Renal cortex interstitium (tissue), 15 donors: ENCODE results near the gene PUS7. TPM values are rescaled to one million over a fixed set of nuclear protein-coding genes. Genes with fewer than 3 reads are reported as not detected.
"Not testable (repeated sequence)": the region's sequence is repeated elsewhere in the genome, so short reads cannot be mapped to it uniquely, and the experiment has no call there.

ENCODE experiments used
- DNase-seq, 11 donors: peaks; one replicate each; pipeline ENCODE4 v3.0.0-alpha.2; 2013; ENCODE audit warnings: low read depth in 9 of 11, low spot score in 4 of 11; ENCODE audit errors: extremely low read depth in 1 of 11
- long read RNA-seq, 16 experiments: transcript quantifications; one replicate each; lab custom pipeline, GENCODE V29; 2026
- polyA plus RNA-seq, 3 donors: library from polyadenylated mRNA; unstranded; fragments of 120-200 nt; gene quantifications; one replicate each; pipeline ENCODE4 v1.2.1, GENCODE V29; 2013; ENCODE audit not compliant: insufficient read length in 3 of 3

Gene PUS7, protein sequence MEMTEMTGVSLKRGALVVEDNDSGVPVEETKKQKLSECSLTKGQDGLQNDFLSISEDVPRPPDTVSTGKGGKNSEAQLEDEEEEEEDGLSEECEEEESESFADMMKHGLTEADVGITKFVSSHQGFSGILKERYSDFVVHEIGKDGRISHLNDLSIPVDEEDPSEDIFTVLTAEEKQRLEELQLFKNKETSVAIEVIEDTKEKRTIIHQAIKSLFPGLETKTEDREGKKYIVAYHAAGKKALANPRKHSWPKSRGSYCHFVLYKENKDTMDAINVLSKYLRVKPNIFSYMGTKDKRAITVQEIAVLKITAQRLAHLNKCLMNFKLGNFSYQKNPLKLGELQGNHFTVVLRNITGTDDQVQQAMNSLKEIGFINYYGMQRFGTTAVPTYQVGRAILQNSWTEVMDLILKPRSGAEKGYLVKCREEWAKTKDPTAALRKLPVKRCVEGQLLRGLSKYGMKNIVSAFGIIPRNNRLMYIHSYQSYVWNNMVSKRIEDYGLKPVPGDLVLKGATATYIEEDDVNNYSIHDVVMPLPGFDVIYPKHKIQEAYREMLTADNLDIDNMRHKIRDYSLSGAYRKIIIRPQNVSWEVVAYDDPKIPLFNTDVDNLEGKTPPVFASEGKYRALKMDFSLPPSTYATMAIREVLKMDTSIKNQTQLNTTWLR
- 10 to 100 TPM; 18.3 to 24.9 (median 19.2) TPM for polyA plus RNA-seq
- long read RNA-seq, donor 1, partial matches to known transcripts = 0 of 1 reads
- long read RNA-seq, donor 1, other reads (novel, unspliced or antisense) = 0 of 1 reads
- long read RNA-seq, donor 2, partial matches to known transcripts = 0 of 2 reads
- long read RNA-seq, donor 2, other reads (novel, unspliced or antisense) = 0 of 2 reads
- long read RNA-seq, donor 3, partial matches to known transcripts = 0 of 2 reads
- long read RNA-seq, donor 3, other reads (novel, unspliced or antisense) = 0 of 2 reads
- long read RNA-seq, donor 4, partial matches to known transcripts = 18 of 19 reads
- long read RNA-seq, donor 4, other reads (novel, unspliced or antisense) = 0 of 19 reads
- long read RNA-seq, donor 5 = 0 reads
- long read RNA-seq, donor 6, partial matches to known transcripts = 0 of 2 reads
- long read RNA-seq, donor 6, other reads (novel, unspliced or antisense) = 0 of 2 reads
- long read RNA-seq, donor 7, partial matches to known transcripts = 5 of 6 reads
- long read RNA-seq, donor 7, other reads (novel, unspliced or antisense) = 0 of 6 reads
- long read RNA-seq, donor 8 = 0 reads
- long read RNA-seq, donor 9, partial matches to known transcripts = 0 of 4 reads
- long read RNA-seq, donor 9, other reads (novel, unspliced or antisense) = 0 of 4 reads
- long read RNA-seq, donor 10, partial matches to known transcripts = 0 of 2 reads
- long read RNA-seq, donor 10, other reads (novel, unspliced or antisense) = 0 of 2 reads
- long read RNA-seq, donor 11, partial matches to known transcripts = 0 of 2 reads
- long read RNA-seq, donor 11, other reads (novel, unspliced or antisense) = 0 of 2 reads
- long read RNA-seq, donor 12 = 0 reads
- long read RNA-seq, donor 13 = 0 reads
- long read RNA-seq, donor 14, partial matches to known transcripts = 0 of 2 reads
- long read RNA-seq, donor 14, other reads (novel, unspliced or antisense) = 0 of 2 reads
- long read RNA-seq, donor 15, partial matches to known transcripts = 0 of 1 reads
- long read RNA-seq, donor 15, other reads (novel, unspliced or antisense) = 0 of 1 reads
- long read RNA-seq, donor 16, partial matches to known transcripts = 5 of 9 reads
- long read RNA-seq, donor 16, other reads (novel, unspliced or antisense) = 0 of 9 reads

GRCh38 chr7:105521717-105522463 lies at the start of gene PUS7:
Gene PUS7, minus strand, starts transcription at chr7:105522271. Its CDS starts 13,759 bp downstream, at chr7:105508512.
- peak in 10 of 11 donors; percentile 75 to 90 (median 86) for DNase-seq

DNA sequence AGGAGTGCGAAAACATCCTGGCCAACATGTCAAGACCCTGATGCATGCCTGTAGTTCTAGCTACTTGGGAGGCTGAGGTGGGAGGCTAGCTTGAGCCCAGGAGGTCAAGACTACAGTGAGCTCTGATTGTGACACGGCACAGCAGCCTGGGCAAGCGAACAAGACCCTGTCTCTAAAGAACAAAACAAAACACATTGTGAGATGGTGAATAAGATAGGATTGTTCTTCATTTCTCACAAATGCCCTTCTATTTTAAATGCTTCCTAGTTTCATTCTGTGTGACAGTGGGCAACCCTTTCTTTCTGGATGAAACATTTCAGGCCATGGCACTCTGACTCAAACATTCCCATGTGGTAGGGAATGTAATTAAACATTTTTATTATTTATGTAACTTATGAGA lies 45.8 kb upstream of the PUS7 start:
- DNase-seq = no peak

DNA sequence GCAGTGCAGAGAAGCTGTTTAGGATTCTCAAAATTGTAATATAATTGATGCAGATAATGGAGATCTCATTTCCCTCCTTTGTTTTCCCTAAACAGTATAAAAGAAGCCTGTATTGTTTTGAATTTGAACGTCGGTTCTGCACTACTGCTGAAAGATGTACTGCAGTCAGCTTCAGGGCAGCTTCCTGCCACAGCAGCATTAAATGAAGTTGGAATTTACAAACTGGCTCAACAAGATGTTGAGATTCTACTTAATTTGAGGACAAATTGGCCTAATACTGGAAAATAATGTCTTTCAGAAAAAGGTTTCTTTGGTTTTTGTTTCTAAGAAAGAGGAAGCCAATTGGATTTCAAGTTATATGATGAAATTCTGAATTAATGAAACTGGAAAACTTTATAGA lies 45.0 kb upstream of the PUS7 start:
- DNase-seq = no peak

GRCh38 chr7:105565190-105565589 lies 43.1 kb upstream of the PUS7 start:
- no peak for DNase-seq

GRCh38 chr7:105559926-105560325 lies 37.9 kb upstream of the PUS7 start:
- no peak for DNase-seq

- DNase-seq = no peak
Observed at GRCh38 chr7:105538339-105538738, 16.3 kb upstream of the PUS7 start.

GRCh38 chr7:105532709-105533460 lies 10.8 kb upstream of the PUS7 start:
- DNase-seq = no peak

GRCh38 chr7:105531792-105532671 lies 10.0 kb upstream of the PUS7 start, which contains the start of gene RINT1:
Gene RINT1, plus strand, starts transcription at chr7:105532201. Its CDS starts 115 bp downstream, at chr7:105532316.
- DNase-seq = peak; percentile 60 to 86 (median 84)

DNA sequence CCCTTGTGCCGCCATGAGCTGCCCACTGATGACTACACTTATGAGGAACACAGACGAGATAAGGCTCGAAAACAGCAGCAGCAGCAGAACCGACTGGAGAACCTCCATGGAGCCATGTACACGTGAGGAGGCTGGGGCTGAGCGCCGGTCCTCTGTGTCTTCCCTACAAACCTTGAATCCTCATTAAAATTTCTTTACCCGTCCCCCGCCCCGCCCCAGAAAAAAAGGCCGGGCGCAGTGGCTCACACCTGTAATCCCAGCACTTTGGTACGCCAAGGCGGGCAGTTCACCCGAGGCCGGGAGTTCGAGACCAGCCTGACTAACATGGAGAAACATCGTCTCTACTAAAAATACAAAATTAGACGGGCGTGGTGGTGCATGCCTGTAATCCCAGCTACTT lies 8.5 kb upstream of the PUS7 start:
- no peak for DNase-seq

- DNase-seq = no peak
Observed at GRCh38 chr7:105530126-105530525, 8.1 kb upstream of the PUS7 start.

DNA sequence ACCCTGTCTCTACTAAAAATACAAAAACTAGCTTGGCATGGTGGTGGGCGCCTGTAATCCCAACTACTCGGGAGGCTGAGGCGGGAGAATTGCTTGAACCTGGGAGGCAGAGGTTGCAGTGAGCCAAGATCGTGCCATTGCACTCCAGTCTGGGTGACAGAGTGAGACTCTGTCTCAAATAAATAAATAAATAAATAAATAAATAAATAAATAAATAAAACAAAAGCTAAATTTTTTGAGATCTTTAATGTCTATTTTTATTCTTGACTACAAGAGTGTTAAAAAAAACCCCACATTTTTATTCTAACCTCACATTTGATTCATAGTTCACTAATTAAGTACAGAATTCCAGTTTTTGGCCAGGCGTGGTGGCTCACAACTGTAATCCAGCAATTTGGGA lies 5.7 kb upstream of the PUS7 start:
- not testable (repeated sequence) for DNase-seq

- DNase-seq = no peak
Observed at GRCh38 chr7:105524840-105525239, 2.8 kb upstream of the PUS7 start.

DNA sequence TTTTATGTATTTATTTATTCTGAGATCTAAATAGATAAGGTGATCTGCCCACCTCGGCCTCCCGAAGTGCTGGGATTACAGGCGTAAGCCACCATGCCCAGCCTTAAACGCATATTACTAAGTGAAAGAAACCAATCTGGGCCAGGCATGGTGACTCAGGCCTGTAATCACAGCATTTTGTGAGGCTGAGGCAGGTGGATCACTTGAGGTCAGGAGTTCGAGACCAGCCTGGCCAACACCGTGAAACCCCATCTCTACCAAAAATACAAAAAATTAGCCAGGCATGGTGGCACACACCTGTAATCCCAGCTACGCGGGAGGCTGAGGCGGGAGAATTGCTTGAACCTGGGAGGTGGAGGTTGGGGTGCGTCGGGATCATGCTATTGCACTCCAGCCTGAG lies 2.4 kb upstream of the PUS7 start:
- DNase-seq = not testable (repeated sequence)

DNA sequence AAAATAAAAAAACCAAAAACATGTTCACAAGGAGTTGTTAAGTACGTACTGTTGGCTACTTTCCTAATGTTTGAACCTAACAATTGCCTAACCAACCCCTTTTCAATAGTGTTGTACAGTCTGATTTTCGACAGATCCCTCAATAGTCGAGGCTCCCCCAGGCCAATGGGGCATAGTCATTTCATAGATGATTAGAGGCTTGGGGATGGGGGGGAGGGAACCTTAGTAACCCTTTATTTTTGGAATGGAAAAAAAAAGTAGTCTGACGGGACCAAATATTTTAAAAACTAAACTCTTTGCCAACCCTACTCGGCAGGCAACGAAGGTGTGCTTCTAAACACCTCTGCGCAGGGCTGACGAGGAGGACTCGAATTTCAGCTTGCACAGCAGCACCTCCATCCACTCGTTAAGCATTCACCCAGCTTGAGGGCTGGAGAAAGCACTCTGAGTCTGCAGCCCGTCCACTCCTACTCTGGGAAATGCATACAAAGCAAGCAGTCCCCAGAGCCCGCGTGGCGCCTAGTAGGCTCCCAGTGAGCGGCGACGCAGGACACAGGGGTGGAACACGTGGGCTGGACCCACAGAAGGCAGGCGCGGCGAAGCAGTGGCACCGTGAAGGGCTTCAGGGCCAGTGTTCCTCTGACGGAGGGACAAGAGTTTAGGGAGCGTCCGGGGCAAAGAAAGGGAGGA lies 899 bp downstream of the PUS7 start:
- peak in 9 of 11 donors; percentile 36 to 63 (median 54) for DNase-seq

- DNase-seq = not testable (repeated sequence)
Observed at GRCh38 chr7:105520620-105521019, 1.5 kb downstream of the PUS7 start.
